Ovary (tissue), 3 donors: ENCODE measurements around the gene GATD1.

Experiments used
- EP300 ChIP-seq: sonication (generic); formaldehyde crosslinking; IDR thresholded peaks from one replicate; pipeline ENCODE4 v1.6.1; 2017; ENCODE audit warnings: antibody characterized with exemption
- POLR2A ChIP-seq: fragments of 450-650 bp; IDR thresholded peaks from one replicate; pipeline ENCODE4 v1.6.1; 2017; ENCODE audit warnings: antibody characterized with exemption, mild to moderate bottlenecking, moderate library complexity
- TF ChIP-seq, protein P1 (sequence below), 3 donors: fragments of 450-650 bp in 2 of 3; fragments of 200-600 bp in 1 of 3; IDR thresholded peaks; one replicate each; pipeline versions ENCODE4 v1.5.1 to v1.8.0; 2016 to 2022; ENCODE audit warnings: antibody characterized with exemption in 3 of 3, mild to moderate bottlenecking in 1 of 3
- donor health status: DM: no; HTN: no; CAD: no.

DNA sequence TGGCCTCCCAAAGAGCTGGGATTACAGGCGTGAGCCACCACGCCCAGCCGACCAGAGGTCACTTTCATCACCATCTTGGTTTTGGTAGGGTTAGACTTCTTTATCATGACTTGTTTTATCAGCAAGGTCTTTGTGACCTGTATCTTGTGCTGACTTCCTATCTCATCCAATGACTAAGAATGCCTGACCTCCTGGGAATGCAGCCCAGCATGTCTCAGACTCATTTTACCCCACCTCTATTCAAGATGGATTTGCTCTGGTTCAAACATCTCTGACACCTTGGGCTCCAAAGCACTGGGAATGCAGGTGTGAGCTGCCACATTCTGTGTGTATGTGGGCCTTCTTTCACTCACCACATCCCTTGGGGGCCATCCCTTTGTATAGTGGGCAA is 35.1 kb downstream of the GATD1 start:
- TF ChIP-seq, protein P1, sequence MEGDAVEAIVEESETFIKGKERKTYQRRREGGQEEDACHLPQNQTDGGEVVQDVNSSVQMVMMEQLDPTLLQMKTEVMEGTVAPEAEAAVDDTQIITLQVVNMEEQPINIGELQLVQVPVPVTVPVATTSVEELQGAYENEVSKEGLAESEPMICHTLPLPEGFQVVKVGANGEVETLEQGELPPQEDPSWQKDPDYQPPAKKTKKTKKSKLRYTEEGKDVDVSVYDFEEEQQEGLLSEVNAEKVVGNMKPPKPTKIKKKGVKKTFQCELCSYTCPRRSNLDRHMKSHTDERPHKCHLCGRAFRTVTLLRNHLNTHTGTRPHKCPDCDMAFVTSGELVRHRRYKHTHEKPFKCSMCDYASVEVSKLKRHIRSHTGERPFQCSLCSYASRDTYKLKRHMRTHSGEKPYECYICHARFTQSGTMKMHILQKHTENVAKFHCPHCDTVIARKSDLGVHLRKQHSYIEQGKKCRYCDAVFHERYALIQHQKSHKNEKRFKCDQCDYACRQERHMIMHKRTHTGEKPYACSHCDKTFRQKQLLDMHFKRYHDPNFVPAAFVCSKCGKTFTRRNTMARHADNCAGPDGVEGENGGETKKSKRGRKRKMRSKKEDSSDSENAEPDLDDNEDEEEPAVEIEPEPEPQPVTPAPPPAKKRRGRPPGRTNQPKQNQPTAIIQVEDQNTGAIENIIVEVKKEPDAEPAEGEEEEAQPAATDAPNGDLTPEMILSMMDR (IDR thresholded peaks at IDR 0.05) = no peak
- TF ChIP-seq EP300 (no peak), POLR2A (no peak)
